ENCODE measurements around the gene APAF1. TPM values are rescaled to one million over a fixed set of nuclear protein-coding genes. Genes with fewer than 3 reads are reported as not detected.
A peak's percentile ranks its signal among the peaks of the same experiment; 100 is the strongest.

APAF1 gene
- total RNA-seq, 3 donors from 2014 or later, result 22.5 to 44.2 (median 41.9) TPM

GRCh38 chr12:98674841-98675240 lies 29.8 kb downstream of the APAF1 start:
- Histone ChIP-seq H3K4me3 (no peak overlapping the region), H3K4me1 (ENCODE audit: low read depth) (peaks cover 6% of the 10 kb centered on the region), H3K9me3 (no peaks in the 10 kb centered on the region), H3K36me3 (ENCODE audit: low read depth) (no peaks in the 10 kb centered on the region)
- no peak for TF ChIP-seq CTCF (IDR thresholded peaks at IDR 0.05)
- intact Hi-C loops (cut with DNase I, micrococcal nuclease), result no loop called here
- ATAC-seq (no peak), DNase-seq (no peak)

- Histone ChIP-seq H3K4me1 (ENCODE audit: low read depth) (peaks cover 6% of the 10 kb centered on the region), H3K4me3 (no peak overlapping the region), H3K36me3 (ENCODE audit: low read depth) (no peaks in the 10 kb centered on the region), H3K9me3 (no peaks in the 10 kb centered on the region)
- ATAC-seq (peak; percentile 32), DNase-seq (no peak)
- intact Hi-C loops (cut with DNase I, micrococcal nuclease), result no loop called here
- TF ChIP-seq CTCF (IDR thresholded peaks at IDR 0.05), result no peak
Measured at GRCh38 chr12:98678236-98678945, 33.3 kb downstream of the APAF1 start.

GRCh38 chr12:98678946-98679610 lies 34.0 kb downstream of the APAF1 start:
- intact Hi-C loops (cut with DNase I, micrococcal nuclease), result no loop called here
- ATAC-seq (peak; percentile 85), DNase-seq (peak in 2 of 3 donors; percentile 33 to 47)
- Histone ChIP-seq H3K4me3 (no peak overlapping the region), H3K36me3 (ENCODE audit: low read depth) (no peaks in the 10 kb centered on the region), H3K4me1 (ENCODE audit: low read depth) (peaks cover 6% of the 10 kb centered on the region), H3K9me3 (no peaks in the 10 kb centered on the region)
- no peak for TF ChIP-seq CTCF (IDR thresholded peaks at IDR 0.05)

- no peak for TF ChIP-seq CTCF (IDR thresholded peaks at IDR 0.05)
- Histone ChIP-seq H3K4me1 (ENCODE audit: low read depth) (peaks cover 6% of the 10 kb centered on the region), H3K36me3 (ENCODE audit: low read depth) (no peaks in the 10 kb centered on the region), H3K4me3 (no peak overlapping the region), H3K9me3 (no peaks in the 10 kb centered on the region)
- intact Hi-C loops (cut with DNase I, micrococcal nuclease), result no loop called here
- DNase-seq (peak in 1 of 3 donors; percentile 49), ATAC-seq (no peak)
Measured at GRCh38 chr12:98679611-98680005, 34.5 kb downstream of the APAF1 start.

- H3K9me3 ChIP-seq, result no peaks in the 10 kb centered on the region
- no peak overlapping the region for H3K4me3 ChIP-seq
- intact Hi-C loops (cut with DNase I, micrococcal nuclease), result no loop called here
- H3K4me1 ChIP-seq (ENCODE audit: low read depth), result no peaks in the 10 kb centered on the region
- TF ChIP-seq CTCF (IDR thresholded peaks at IDR 0.05), result no peak
- peaks cover 6% of the 10 kb centered on the region for H3K36me3 ChIP-seq (ENCODE audit: low read depth)
- ATAC-seq, result no peak
- no peak for DNase-seq
Measured at GRCh38 chr12:98684199-98684598, 39.1 kb downstream of the APAF1 start.
